H1 (cell line): ENCODE measurements around the gene TGFA. TPM values are rescaled to one million over a fixed set of nuclear protein-coding genes. Genes with fewer than 3 reads are reported as not detected.

ENCODE experiments used
- CTCF ChIA-PET: fragments of 300-600 bp; sonication (Branson Sonifier 250); formaldehyde crosslinking; loops from one replicate; lab custom pipeline; 2021; ENCODE audit not compliant: partially characterized antibody; lab: Charles Lee
- POLR2A ChIA-PET: fragments of 300-600 bp; sonication (Branson Sonifier 250); formaldehyde crosslinking; loops from one replicate; lab custom pipeline; 2021; ENCODE audit warnings: inconsistent platforms; ENCODE audit not compliant: partially characterized antibody; lab: Charles Lee
- DNase-seq, 2 experiments: peaks; one replicate each; pipeline versions ENCODE4 v3.0.0 to v3.0.0-alpha.2; 2010 to 2022; ENCODE audit warnings: low spot score in 2 of 2, low read depth in 1 of 2, mixed read lengths in 1 of 2
- FAIRE-seq: peaks from 2 replicates; lab custom pipeline; 2011; peaks lifted over from hg19 to GRCh38; lab: Jason Lieb, UNC
- H2AFZ ChIP-seq: 2 replicates; pipeline ENCODE4 v1.8.1; 2012; ENCODE audit warnings: low read length, inconsistent platforms
- H2AK5ac ChIP-seq: 2 replicates; pipeline ENCODE4 v1.6.1; 2013; ENCODE audit warnings: low read depth, low read length
- H2BK120ac ChIP-seq: replicated peaks from 2 replicates; pipeline ENCODE3; 2013; ENCODE audit warnings: low read depth, low read length, inconsistent platforms
- H2BK12ac ChIP-seq: 2 replicates; pipeline ENCODE4 v1.6.1; 2013; ENCODE audit warnings: low read depth, low read length
- H2BK15ac ChIP-seq: 2 replicates; pipeline ENCODE4 v1.6.1; 2013; ENCODE audit warnings: low read length
- H2BK20ac ChIP-seq: 2 replicates; pipeline ENCODE4 v1.6.1; 2013; ENCODE audit warnings: low read length
- H2BK5ac ChIP-seq: 2 replicates; pipeline ENCODE4 v1.6.1; 2013; ENCODE audit warnings: low read depth, low read length
- H3K14ac ChIP-seq: 2 replicates; pipeline ENCODE4 v1.6.1; 2013; ENCODE audit warnings: inconsistent platforms; ENCODE audit not compliant: insufficient read length
- H3K18ac ChIP-seq: 2 replicates; pipeline ENCODE4 v1.6.1; 2013; ENCODE audit warnings: low read length; ENCODE audit errors: extremely low read depth
- H3K23ac ChIP-seq: 2 replicates; pipeline ENCODE4 v1.6.1; 2013; ENCODE audit warnings: inconsistent platforms; ENCODE audit not compliant: insufficient read length
- H3K23me2 ChIP-seq: 2 replicates; pipeline ENCODE4 v1.6.1; 2013; ENCODE audit warnings: low read depth, low read length
- H3K27ac ChIP-seq: 2 replicates; pipeline ENCODE4 v1.6.1; 2011; ENCODE audit warnings: low read depth, low read length, inconsistent platforms
- H3K27me3 ChIP-seq, 4 experiments: replicated peaks in 1 of 4; 1 replicate in 1 of 4; 2 replicates in 3 of 4; pipeline versions ENCODE4 v1.6.1 to v1.8.1; 2011 to 2013; ENCODE audit warnings: low read length in 3 of 4, mild to moderate bottlenecking in 3 of 4, inconsistent platforms in 2 of 4, mixed read lengths in 2 of 4, moderate library complexity in 1 of 4; ENCODE audit not compliant: control insufficient read depth in 3 of 4, insufficient read depth in 3 of 4; ENCODE audit errors: extremely low read depth in 1 of 4
- H3K36me3 ChIP-seq, 4 experiments: 2 replicates each; pipeline versions ENCODE4 v1.6.1 to v1.8.1; 2011 to 2013; ENCODE audit warnings: mild to moderate bottlenecking in 4 of 4, low read length in 3 of 4, moderate library complexity in 2 of 4, control low read depth in 1 of 4, inconsistent platforms in 1 of 4; ENCODE audit not compliant: insufficient read depth in 4 of 4, control insufficient read depth in 2 of 4
- H3K4ac ChIP-seq: replicated peaks from 2 replicates; pipeline ENCODE3; 2013; ENCODE audit warnings: low read length, low read depth, mixed read lengths, inconsistent platforms; ENCODE audit not compliant: insufficient read length
- H3K4me1 ChIP-seq, 4 experiments: replicated peaks in 1 of 4; 1 replicate in 1 of 4; 2 replicates in 3 of 4; pipeline versions ENCODE4 v1.6.1 to v1.8.1; 2011 to 2013; ENCODE audit warnings: low read length in 3 of 4, inconsistent platforms in 2 of 4, mixed read lengths in 1 of 4; ENCODE audit not compliant: insufficient read depth in 4 of 4, control insufficient read depth in 3 of 4
- H3K4me2 ChIP-seq, 2 experiments: 2 replicates each; pipeline versions ENCODE4 v1.6.1 to v1.8.1; 2011 to 2013; ENCODE audit warnings: low read depth in 2 of 2, low read length in 2 of 2, control low read depth in 1 of 2, inconsistent platforms in 1 of 2, mild to moderate bottlenecking in 1 of 2; ENCODE audit not compliant: insufficient read depth in 1 of 2
- H3K4me3 ChIP-seq, 4 experiments: fragments of 200-600, 300-600 bp in 1 of 4; sonication (generic), shearing (Covaris generic), sonication (Bioruptor Twin) in 1 of 4; 2 replicates each; pipeline versions ENCODE4 v1.5.1 to v1.8.1; 2011 to 2016; ENCODE audit warnings: low read length in 4 of 4, low read depth in 3 of 4, control low read depth in 2 of 4, inconsistent platforms in 2 of 4, mild to moderate bottlenecking in 2 of 4, mixed read lengths in 1 of 4, moderate library complexity in 1 of 4; ENCODE audit not compliant: insufficient read depth in 2 of 4; ENCODE audit errors: extremely low read depth in 1 of 4
- H3K56ac ChIP-seq: replicated peaks from 2 replicates; pipeline ENCODE3; 2013; ENCODE audit warnings: low read depth, mild to moderate bottlenecking, mixed read lengths, low read length, inconsistent platforms; ENCODE audit not compliant: insufficient read length
- H3K79me1 ChIP-seq: 2 replicates; pipeline ENCODE4 v1.6.1; 2013; ENCODE audit warnings: low read depth, low read length, control low read depth
- H3K79me2 ChIP-seq, 2 experiments: 2 replicates each; pipeline versions ENCODE4 v1.6.1 to v1.8.1; 2012 to 2013; ENCODE audit warnings: low read length in 2 of 2, mild to moderate bottlenecking in 2 of 2, inconsistent platforms in 1 of 2; ENCODE audit not compliant: insufficient read depth in 2 of 2, control insufficient read depth in 1 of 2
- H3K9ac ChIP-seq, 4 experiments: replicated peaks in 1 of 4; 1 replicate in 1 of 4; 2 replicates in 3 of 4; pipeline versions ENCODE4 v1.6.1 to v1.8.1; 2011 to 2013; ENCODE audit warnings: low read depth in 3 of 4, low read length in 3 of 4, control low read depth in 2 of 4, mild to moderate bottlenecking in 2 of 4, moderate library complexity in 2 of 4, inconsistent platforms in 1 of 4; ENCODE audit errors: extremely low read depth in 1 of 4
- H3K9me3 ChIP-seq, 2 experiments: 2 replicates each; pipeline versions ENCODE4 v1.6.1 to v1.8.1; 2012 to 2013; ENCODE audit warnings: mild to moderate bottlenecking in 2 of 2, moderate library complexity in 2 of 2, control low read depth in 1 of 2, inconsistent platforms in 1 of 2, low read depth in 1 of 2, low read length in 1 of 2, mixed read lengths in 1 of 2; ENCODE audit not compliant: insufficient read depth in 2 of 2
- H4K20me1 ChIP-seq, 2 experiments: replicated peaks in 1 of 2; 2 replicates each; pipeline versions ENCODE3 to v1.8.1; 2011 to 2013; ENCODE audit warnings: inconsistent platforms in 2 of 2, low read length in 2 of 2, mild to moderate bottlenecking in 1 of 2; ENCODE audit not compliant: insufficient read depth in 2 of 2, control insufficient read depth in 1 of 2
- H4K5ac ChIP-seq: 2 replicates; pipeline ENCODE4 v1.6.1; 2013; ENCODE audit warnings: low read length, low read depth, mixed read lengths, inconsistent platforms; ENCODE audit not compliant: insufficient read length
- H4K8ac ChIP-seq: 2 replicates; pipeline ENCODE4 v1.8.0; 2013; ENCODE audit warnings: mild to moderate bottlenecking, moderate library complexity, low read length, inconsistent platforms; ENCODE audit not compliant: insufficient read depth; ENCODE audit errors: extremely low read depth
- H4K91ac ChIP-seq: replicated peaks from 2 replicates; pipeline ENCODE3; 2013; ENCODE audit warnings: low read length, mixed read lengths, inconsistent platforms; ENCODE audit not compliant: insufficient read length
- ASH2L ChIP-seq: fragments of 200-600, 300-600 bp; sonication (generic); IDR thresholded peaks from one replicate; pipeline ENCODE4 v1.7.1; 2017; ENCODE audit warnings: low read length
- BACH1 ChIP-seq: IDR thresholded peaks from 2 replicates; pipeline ENCODE4 v1.6.1; 2012; ENCODE audit warnings: low read length, improper control_type of control experiment
- CBX8 ChIP-seq: fragments of 300-800, 300-1000 bp; sonication (generic); IDR thresholded peaks from 2 replicates; pipeline ENCODE4 v1.7.1; 2016; ENCODE audit warnings: low read depth, low read length, borderline replicate concordance
- CTCF ChIP-seq, 3 experiments: IDR thresholded peaks; 1 replicate in 2 of 3; 2 replicates in 1 of 3; pipeline versions ENCODE4 v1.5.1 to v1.6.1; 2011; ENCODE audit warnings: low read length in 3 of 3, mild to moderate bottlenecking in 3 of 3, inconsistent platforms in 2 of 3, low read depth in 1 of 3, moderate library complexity in 1 of 3; ENCODE audit not compliant: insufficient read depth in 1 of 3; ENCODE audit errors: control extremely low read depth in 1 of 3
- MAFK ChIP-seq: IDR thresholded peaks from 2 replicates; pipeline ENCODE4 v1.6.1; 2012; ENCODE audit warnings: low read depth, mild to moderate bottlenecking, improper control_type of control experiment, low read length
- NANOG ChIP-seq: IDR thresholded peaks from 2 replicates; pipeline ENCODE4 v1.6.1; 2011; ENCODE audit warnings: low read length, low read depth, mild to moderate bottlenecking, inconsistent platforms; ENCODE audit not compliant: insufficient read depth, poor library complexity, severe bottlenecking
- RNF2 ChIP-seq: fragments of 200-900, 300-1000 bp; sonication (generic); IDR thresholded peaks from 2 replicates; pipeline ENCODE4 v1.7.1; 2016; ENCODE audit warnings: borderline replicate concordance, low read depth, mild to moderate bottlenecking, antibody characterized with exemption, low read length; ENCODE audit not compliant: poor library complexity, severe bottlenecking; ENCODE audit errors: missing control alignments
- SUZ12 ChIP-seq: fragments of 200-600 bp; sonication (generic); IDR thresholded peaks from 2 replicates; pipeline ENCODE4 v1.6.1; 2012; ENCODE audit warnings: mild to moderate bottlenecking, inconsistent platforms, low read length, moderate library complexity, mixed read lengths
- WGBS, 2 experiments: shearing (Covaris generic) in 1 of 2; methylation state at CpG; one replicate each; pipeline versions ENCODE4 v1.1.6 to v1.1.7; 2013 to 2015; ENCODE audit warnings: low lambda C conversion rate in 2 of 2, mixed read lengths in 2 of 2, inconsistent platforms in 1 of 2, low coverage in 1 of 2, missing lambda C conversion rate in 1 of 2; ENCODE audit not compliant: insufficient replicate concordance in 2 of 2, insufficient coverage in 1 of 2, insufficient read length in 1 of 2; ENCODE audit errors: extremely low coverage in 1 of 2, missing lambda C conversion rate in 1 of 2; 5-methylcytosine and 5-hydroxymethylcytosine counted together
- polyA plus RNA-seq, 7 experiments: library from polyadenylated mRNA; depleted of rRNA in 3 of 7; stranded (reverse) in 5 of 7; unstranded in 2 of 7; fragments of >200 nt in 5 of 7; fragments of 200-250 nt in 2 of 7; gene quantifications; 1 replicate in 5 of 7; 2 replicates in 1 of 7; 4 replicates in 1 of 7; pipeline versions ENCODE4 v1.2.1 to v1.2.3, GENCODE V29; 2011 to 2013; ENCODE audit warnings: missing spikeins in 2 of 7, mixed read lengths in 2 of 7
- total RNA-seq: library from RNA; stranded (reverse); fragmentation: NEBNext Ultra II Directional; extraction: Animal tissue kit (Norgen Biotek cat#: 25700); gene quantifications from 2 replicates; pipeline ENCODE4 v1.2.1, GENCODE V29; 2021
- TF ChIP-seq, protein P1 (sequence below): IDR thresholded peaks from 2 replicates; pipeline ENCODE4 v1.6.1; 2012; ENCODE audit warnings: inconsistent platforms

Gene TGFA
- total and polyA plus RNA-seq, 2 of the 8 experiments (the other 6 are each of a cell fraction or from before 2014, with no cell fraction given): 1.8 to 3.7 TPM

GRCh38 chr2:70574109-70574508, 20.5 kb upstream of the TGFA start:
- Histone ChIP-seq H3K9ac (no peak overlapping the region), H3K4me1 (peaks cover 0 to 2% (median 0%) of the 10 kb centered on the region in 4 experiments; a peak in 2 of 7 replicates), H4K8ac (no peak overlapping the region), H3K9me3 (no peaks in the 10 kb centered on the region), H2BK15ac (no peak overlapping the region), H3K23ac (no peak overlapping the region), H3K4me3 (no peak overlapping the region), H2BK20ac (no peak overlapping the region), H3K18ac (no peak overlapping the region), H2AK5ac (no peak overlapping the region), H3K4ac (no peak overlapping the region), H4K20me1 (no peaks in the 10 kb centered on the region), H2AFZ (no peak overlapping the region), H3K4me2 (no peak overlapping the region), H3K79me1 (no peaks in the 10 kb centered on the region), H4K91ac (no peak overlapping the region), H3K27ac (no peak overlapping the region), H3K27me3 (peaks cover 0 to 6% (median 3%) of the 10 kb centered on the region in 4 experiments; a peak in 3 of 7 replicates), H3K23me2 (no peaks in the 10 kb centered on the region), H2BK12ac (no peak overlapping the region), H3K56ac (no peak overlapping the region), H2BK120ac (no peak overlapping the region), H3K36me3 (no peaks in the 10 kb centered on the region), H3K14ac (no peak overlapping the region), H3K79me2 (no peaks in the 10 kb centered on the region), H2BK5ac (no peak overlapping the region), H4K5ac (no peak overlapping the region)
- ChIA-PET POLR2A (no interaction called here), CTCF (interaction anchor here (0.8 to 1.6 kb wide), 5 partner anchors 8 to 375 kb away, joined by 3 to 6 read pairs (median 5); no protein-coding TSS in a partner anchor)
- WGBS, 2 experiments: 89% methylated on average over 2 of the region's 2 CpGs; no CpG with 5 or more reads in 1 of the 2 experiments
- no peak for FAIRE-seq
- DNase-seq: no peak
- TF ChIP-seq, protein P1, sequence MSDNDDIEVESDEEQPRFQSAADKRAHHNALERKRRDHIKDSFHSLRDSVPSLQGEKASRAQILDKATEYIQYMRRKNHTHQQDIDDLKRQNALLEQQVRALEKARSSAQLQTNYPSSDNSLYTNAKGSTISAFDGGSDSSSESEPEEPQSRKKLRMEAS: no peak
- TF ChIP-seq ASH2L: no peak
- TF ChIP-seq BACH1: no peak
- TF ChIP-seq SUZ12: no peak
- no peak for TF ChIP-seq RNF2
- TF ChIP-seq CBX8: no peak
- TF ChIP-seq CTCF (IDR thresholded peaks at IDR 0.05; ENCODE audit: control extremely low read depth in 1 of 3, insufficient read depth in 1 of 3, low read depth in 1 of 3, low read length in 3 of 3): no peak
- no peak for TF ChIP-seq NANOG
- no peak for TF ChIP-seq MAFK
